Hippocampal formation (tissue), 2 donors: ENCODE data around the gene PODNL1.

Source experiments
- DNase-seq, 2 donors: peaks; one replicate each; lab custom pipeline; 2025; lab: John Stamatoyannopoulos, UW

The PODNL1 gene

DNA sequence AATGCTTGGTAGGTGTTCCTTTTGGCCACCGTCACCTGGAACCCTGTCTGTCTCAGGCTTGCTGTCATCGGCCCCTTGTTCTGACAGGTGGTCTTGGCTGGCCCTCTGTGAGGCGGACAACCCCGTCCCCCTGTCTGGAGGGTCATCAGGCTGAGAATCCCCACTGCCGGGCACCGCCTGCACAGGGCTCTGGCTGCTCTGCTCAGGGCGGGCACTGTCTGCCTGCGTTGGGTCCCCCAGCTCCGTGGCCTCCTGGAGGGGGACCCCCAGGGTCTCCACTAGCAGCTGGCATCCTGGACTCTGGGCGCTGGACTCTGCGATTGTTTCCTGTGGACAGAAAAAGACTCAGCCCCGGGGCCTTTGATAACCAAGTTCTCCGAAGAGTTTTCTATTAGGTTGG, 48.1 kb downstream of the PODNL1 start:
- no peak for DNase-seq

DNA sequence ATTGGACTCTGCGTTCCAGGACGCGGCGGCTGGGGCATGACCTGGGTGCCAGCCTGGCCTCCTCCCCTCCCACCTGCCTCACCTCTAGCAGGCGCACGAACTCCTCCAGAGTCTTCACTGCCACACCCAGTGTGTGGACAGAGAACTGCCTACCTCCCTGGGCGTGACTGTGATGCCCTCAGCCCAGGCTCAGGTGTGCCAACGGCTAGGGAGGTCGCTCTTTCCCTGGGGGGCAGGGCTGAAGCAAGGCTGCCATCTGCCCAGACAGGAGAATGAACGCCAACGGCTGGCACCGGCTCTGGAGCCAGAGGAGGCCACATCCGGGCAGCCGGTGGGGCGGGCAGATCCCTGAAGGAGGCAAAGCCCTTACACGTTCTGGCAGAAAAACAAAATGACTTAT, 49.9 kb downstream of the PODNL1 start:
- DNase-seq = no peak

DNA sequence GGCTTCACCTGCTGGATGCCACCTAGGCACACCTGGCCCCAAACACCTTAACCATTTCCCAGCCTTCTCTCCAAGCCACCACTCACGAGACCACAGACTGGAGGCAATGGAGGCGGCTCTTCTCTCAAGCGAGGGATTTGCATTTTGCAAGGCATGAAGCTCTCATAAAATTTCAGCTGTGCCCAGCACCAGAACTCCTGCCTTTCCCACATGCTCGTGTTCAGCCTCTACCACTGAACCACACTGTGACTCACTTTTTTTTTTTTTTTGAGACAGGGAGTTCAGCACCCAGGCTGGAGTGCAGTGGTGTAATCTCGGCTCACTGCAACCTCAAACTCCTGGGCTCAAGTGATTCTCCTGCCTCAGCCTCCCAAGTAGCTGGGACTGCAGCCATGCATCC, 50.7 kb downstream of the PODNL1 start:
- no peak for DNase-seq

DNA sequence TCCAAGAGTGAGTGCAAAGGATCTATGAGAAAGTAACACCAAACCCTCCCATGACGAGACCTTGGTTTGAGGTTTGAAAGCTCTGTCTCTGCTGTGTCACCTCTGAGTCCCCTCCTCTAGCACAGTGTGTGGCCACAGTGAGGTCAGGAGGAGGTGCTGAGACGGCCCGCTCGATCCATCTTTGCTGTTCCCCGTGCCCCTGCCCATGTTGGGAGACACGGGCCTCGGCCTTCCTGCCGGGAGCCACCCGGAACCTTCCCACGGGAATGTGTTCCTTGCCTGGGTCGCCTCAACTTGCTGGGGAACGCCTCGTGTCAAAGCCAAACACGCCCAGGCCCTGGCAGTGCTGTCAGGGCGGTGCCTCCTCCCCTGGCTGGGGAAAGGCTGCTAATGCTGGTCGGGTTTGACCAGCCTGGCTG, 51.2 kb downstream of the PODNL1 start:
- no peak for DNase-seq

DNA sequence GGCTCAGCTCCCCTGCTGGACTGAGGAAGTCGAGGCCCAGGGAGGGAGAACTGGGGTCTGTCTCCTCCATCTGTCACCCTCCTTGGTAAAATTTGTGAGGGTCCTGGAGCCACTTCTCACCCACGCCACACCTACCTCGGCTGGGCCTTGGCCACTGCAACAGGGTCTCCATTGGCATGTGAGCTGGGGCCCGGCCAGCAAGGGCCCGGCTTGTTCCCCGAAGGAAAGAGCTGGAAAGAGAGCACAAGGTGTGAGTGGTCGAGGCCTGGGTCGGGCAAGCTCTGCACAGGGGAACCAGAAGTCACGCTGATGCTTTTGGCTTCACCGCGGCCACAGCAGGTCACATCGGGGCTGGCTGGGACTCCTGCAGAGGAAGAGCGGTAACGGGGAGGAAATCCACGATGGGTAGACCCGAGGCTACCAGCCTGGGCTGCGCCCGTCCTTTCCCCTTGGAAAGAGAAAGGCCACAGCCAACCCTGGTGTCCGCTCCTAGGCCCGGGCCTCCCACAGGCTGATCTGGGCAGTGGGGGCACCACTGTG, 52.3 kb downstream of the PODNL1 start:
- DNase-seq = no peak

DNA sequence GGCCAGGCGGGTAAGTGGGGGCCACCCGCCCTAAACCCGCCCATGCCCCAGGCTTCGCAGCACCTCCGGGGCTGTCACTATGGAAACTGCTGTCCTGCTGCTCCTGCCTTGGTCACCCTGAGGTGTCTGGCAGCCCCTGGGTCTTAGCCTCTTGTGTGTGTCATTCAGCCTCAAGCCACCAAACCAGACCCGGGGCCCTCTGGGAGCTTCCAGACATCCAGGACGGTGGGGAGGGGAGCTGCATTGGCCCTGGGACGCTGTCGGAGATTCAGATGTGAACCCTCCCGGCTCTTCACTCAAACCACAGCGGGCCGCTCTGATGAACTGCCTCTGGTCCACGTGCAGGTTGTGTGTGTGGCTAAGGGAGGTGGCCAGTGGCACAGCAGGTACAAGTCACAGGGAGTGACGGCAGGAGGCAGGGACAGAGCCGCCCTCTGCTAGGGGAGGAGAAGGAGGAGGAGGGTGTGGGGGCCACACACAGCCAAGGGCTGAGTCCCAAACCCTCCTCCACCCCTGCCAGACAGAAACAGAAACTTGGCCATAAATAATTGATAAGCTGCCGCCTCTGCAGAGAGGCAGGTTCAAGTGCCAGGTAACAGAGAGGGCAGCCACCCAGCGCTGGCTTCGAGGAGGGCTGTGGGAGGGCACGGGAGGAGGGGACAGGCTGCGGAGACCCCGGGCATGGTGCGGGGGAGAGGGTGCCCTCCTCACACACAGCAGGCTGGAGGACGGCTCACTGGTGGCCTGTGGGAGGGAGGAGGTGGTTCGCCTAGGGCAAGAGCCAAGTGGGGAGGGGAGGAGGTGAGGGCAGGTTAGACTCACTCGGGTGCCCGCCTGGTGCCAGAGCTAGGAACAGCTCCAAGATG, 53.3 kb downstream of the PODNL1 start:
- no peak for DNase-seq

DNA sequence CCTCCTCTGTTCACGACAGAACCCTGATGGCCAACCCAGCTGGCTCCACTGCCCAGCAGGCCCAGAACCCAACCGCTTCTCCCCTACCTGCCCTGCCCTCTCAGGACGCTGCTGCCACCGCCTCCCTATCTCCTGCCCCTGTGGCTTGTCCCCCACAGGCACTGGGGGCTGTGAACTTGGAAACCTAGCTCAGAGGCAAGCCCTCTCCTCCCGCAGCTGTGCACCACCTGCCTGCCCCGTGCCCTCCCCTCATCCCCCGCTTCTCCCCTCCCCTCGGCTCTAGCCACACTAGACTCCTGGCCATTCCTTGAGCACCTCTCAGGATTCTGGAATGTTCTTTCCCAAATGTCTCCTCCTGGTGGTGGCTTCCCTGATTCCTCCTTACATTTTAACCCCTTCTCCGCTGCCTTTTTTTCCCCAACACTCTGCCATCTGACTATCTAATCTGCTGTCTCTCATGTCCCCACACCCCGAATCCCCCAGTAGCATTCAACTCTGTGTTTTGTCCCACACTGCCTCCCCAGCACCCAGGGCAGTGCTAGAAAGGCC, 54.6 kb downstream of the PODNL1 start:
- no peak for DNase-seq

DNA sequence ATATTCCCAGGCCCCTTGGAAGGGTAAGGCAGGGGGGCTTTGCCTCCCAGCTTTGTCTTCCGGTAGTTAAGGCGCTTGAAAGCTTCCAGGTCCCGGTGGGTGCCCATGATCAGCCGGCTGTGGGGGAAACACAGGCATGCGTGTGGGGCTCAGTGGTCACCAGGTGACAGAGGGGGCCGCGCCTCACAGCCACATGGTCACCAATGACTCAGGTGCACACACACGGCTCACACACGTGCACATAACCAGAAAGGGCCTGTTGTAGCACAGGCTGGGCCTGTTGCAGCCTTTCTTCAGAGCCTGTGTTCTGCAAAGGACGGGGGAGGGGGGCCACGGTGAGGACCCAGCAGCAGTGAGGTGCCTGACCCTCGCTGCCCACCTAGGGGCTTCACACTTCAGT, 55.4 kb downstream of the PODNL1 start:
- DNase-seq = no peak

DNA sequence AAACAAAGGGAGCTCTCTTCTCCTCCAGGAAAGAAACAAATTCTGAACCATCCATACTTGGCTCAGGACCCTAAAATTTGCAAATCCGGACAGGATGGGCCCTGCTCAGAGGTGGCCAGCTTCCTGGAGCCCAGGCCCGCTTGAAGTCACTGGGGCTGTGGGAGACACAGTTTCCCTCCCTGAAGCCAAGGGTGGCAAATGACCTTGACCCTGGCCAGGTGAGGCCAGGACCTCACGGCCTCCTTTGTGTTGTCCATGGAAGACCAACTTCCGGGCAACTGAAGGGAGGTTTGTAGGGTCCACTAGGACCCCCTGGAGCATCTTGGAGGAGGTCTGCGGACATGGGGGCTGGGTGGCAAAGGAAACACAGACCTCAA, 55.8 kb downstream of the PODNL1 start:
- DNase-seq = no peak

DNA sequence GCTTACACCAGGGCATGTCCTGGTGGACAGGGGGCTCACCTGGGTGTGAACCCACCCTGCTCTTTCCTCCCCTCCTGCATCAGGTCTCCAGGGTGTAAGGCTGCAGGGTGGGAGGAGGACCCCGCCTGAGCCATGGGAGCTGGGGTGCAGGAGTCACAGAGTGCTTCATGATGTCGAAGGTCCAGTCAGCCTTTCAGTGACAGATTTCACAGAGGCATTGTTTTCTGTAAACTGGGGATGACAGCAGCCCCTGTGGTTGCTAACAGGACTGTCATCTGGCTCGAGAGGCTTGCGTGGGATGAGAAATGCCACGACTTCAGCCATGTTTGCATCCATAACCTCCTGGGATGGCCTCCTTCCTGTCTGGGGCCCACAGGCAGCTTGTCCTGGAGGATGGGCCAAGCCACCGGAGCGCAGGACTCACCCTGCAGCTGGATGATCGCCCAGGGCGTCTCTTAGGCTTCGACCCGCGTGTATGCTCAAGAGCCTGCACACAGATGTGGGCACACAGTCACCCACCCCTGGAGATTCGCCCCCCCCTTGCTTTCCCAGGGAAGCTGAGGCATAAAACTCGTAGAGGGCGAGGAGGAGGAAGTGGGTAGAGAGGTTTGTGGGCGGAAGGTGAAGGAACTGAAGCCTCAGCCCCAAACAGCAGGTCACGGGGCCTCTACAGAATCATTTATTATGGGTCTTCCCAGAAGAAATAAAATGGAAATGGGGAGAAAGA, 56.4 kb downstream of the PODNL1 start:
- no peak for DNase-seq

DNA sequence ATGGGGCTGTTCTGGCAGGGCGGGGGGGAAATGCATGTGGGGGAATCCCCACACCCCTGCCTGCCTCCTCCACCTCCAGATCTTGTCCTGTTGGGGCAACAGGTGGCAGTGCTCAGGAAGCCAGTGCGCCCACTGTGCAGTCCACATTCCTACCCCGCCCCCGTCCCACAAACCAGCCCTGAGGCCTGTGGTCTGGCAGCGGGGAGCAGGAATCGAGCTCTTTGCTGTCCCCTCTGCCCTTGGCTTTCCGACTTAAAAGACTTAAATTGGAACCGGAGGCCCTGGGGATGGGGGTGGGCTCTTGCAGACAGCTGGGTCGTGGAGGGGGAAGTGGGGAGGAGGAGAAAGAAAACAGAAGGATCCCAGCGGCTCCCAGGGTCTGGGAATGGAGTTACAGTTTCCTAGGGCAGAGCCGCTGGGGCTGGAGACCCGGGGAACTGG, 56.9 kb downstream of the PODNL1 start:
- no peak for DNase-seq
